ENCODE measurements around the gene COG5. TPM values are rescaled to one million over a fixed set of nuclear protein-coding genes. Genes with fewer than 3 reads are reported as not detected.

The COG5 gene
- total and polyA plus RNA-seq, 12 donors: 4.4 to 43.8 (median 32.8) TPM

- Histone ChIP-seq H3K27ac (no peak overlapping the region), H3K4me3 (no peak overlapping the region), H3K36me3 (replicated peaks in 1 of 2) (no peaks in the 10 kb centered on the region), H3K27me3 (no peaks in the 10 kb centered on the region), H3K9me3 (replicated peaks in 1 of 3) (no peaks in the 10 kb centered on the region), H3K4me1 (replicated peaks in 1 of 2) (no peaks in the 10 kb centered on the region)
- WGBS, 4 donors: 80 to 93% (median 89%) methylated on average over 3 of the region's 3 CpGs
- intact Hi-C loops (cut with DNase I): no loop called here
- no peak for TF ChIP-seq POLR2A (IDR thresholded peaks at IDR 0.05)
- TF ChIP-seq, protein P1, sequence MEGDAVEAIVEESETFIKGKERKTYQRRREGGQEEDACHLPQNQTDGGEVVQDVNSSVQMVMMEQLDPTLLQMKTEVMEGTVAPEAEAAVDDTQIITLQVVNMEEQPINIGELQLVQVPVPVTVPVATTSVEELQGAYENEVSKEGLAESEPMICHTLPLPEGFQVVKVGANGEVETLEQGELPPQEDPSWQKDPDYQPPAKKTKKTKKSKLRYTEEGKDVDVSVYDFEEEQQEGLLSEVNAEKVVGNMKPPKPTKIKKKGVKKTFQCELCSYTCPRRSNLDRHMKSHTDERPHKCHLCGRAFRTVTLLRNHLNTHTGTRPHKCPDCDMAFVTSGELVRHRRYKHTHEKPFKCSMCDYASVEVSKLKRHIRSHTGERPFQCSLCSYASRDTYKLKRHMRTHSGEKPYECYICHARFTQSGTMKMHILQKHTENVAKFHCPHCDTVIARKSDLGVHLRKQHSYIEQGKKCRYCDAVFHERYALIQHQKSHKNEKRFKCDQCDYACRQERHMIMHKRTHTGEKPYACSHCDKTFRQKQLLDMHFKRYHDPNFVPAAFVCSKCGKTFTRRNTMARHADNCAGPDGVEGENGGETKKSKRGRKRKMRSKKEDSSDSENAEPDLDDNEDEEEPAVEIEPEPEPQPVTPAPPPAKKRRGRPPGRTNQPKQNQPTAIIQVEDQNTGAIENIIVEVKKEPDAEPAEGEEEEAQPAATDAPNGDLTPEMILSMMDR (IDR thresholded peaks at IDR 0.05): no peak
- DNase-seq: no peak
These were observed 329.3 kb downstream of the COG5 start for GRCh38 chr7:107234436-107234835.

DNA sequence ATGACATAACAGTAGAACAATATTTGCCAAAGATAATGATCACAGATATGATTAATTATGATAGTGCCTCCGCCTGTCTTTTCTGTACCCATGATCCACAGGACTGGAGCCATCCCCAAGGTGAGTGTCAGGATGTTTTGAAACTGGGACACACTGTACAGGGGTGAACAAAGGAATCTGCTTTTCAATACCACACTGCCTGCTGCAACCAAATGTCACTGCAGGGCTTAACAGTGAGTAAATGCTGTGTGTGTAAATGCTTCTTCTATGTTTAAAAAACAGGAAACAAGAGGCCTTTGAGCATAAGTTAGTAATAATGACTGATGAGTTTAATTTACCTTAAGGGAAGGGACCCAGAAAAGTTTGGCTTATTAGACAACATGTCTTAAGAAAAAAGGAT is 329.7 kb downstream of the COG5 start:
- TF ChIP-seq, protein P1 (IDR thresholded peaks at IDR 0.05): no peak
- TF ChIP-seq POLR2A (IDR thresholded peaks at IDR 0.05): no peak
- no peak for DNase-seq

GRCh38 chr7:107233174-107233573 is 330.5 kb downstream of the COG5 start:
- no peak overlapping the region for H3K27ac ChIP-seq
- WGBS, 4 donors: 78 to 89% (median 85%) methylated on average over 4 of the region's 4 CpGs

More for the DNA sequence above, 329.7 kb downstream of the COG5 start:
- intact Hi-C loops (cut with DNase I): no loop called here
- WGBS, 4 donors: 59 to 96% (median 77%) methylated on average over 1 of the region's 1 CpG
- H3K9me3 ChIP-seq (replicated peaks in 1 of 3): no peaks in the 10 kb centered on the region
- no peaks in the 10 kb centered on the region for H3K4me1 ChIP-seq (replicated peaks in 1 of 2)
- no peaks in the 10 kb centered on the region for H3K27me3 ChIP-seq
- no peak overlapping the region for H3K4me3 ChIP-seq
- no peak overlapping the region for H3K27ac ChIP-seq
- no peaks in the 10 kb centered on the region for H3K36me3 ChIP-seq (replicated peaks in 1 of 2)

DNA sequence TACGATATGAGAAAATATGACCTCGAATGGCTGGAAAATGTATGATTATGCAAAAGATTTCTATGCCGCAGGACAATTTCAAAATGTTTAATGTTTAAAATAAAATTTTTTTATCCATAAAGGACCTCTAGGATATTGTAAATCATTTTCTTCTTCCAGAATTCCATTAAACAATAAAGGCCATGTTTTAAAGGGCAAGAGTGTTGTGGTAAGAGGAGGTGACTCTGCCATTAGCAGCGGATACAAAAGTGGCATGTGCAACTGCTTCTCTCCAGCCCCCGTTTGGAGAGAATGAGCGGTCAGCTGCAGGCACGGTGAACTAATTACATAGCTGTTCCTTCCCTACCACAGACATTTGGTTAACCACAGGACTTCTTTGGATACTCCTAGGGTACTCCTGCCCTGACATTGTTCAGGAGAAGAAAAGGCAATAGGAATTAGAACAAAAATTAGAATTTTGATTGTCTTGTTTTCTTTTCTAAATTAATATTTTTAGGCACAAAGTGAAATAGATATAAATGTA is 331.1 kb downstream of the COG5 start:
- TF ChIP-seq, protein P1 (IDR thresholded peaks at IDR 0.05): no peak
- TF ChIP-seq POLR2A (IDR thresholded peaks at IDR 0.05): no peak
- intact Hi-C loops (cut with DNase I): no loop called here
- no peak overlapping the region for H3K27ac ChIP-seq
- WGBS, 4 donors: 90 to 92% (median 92%) methylated on average over 7 of the region's 7 CpGs
- H3K36me3 ChIP-seq (replicated peaks in 1 of 2): no peaks in the 10 kb centered on the region
- H3K4me1 ChIP-seq (replicated peaks in 1 of 2): no peaks in the 10 kb centered on the region
- DNase-seq: no peak
- H3K27me3 ChIP-seq: no peaks in the 10 kb centered on the region
- H3K4me3 ChIP-seq: no peak overlapping the region
- no peaks in the 10 kb centered on the region for H3K9me3 ChIP-seq (replicated peaks in 1 of 3)

More at GRCh38 chr7:107233174-107233573, 330.5 kb downstream of the COG5 start:
- intact Hi-C loops (cut with DNase I): no loop called here
- TF ChIP-seq POLR2A (IDR thresholded peaks at IDR 0.05): no peak
- TF ChIP-seq, protein P1 (IDR thresholded peaks at IDR 0.05): no peak
- Histone ChIP-seq H3K27me3 (no peaks in the 10 kb centered on the region), H3K4me3 (no peak overlapping the region), H3K9me3 (replicated peaks in 1 of 3) (no peaks in the 10 kb centered on the region), H3K4me1 (replicated peaks in 1 of 2) (no peaks in the 10 kb centered on the region), H3K36me3 (replicated peaks in 1 of 2) (no peaks in the 10 kb centered on the region)
- DNase-seq: no peak

All from adrenal gland (tissue), 12 donors.